Measurements from ENCODE around the gene MTPN.

Gene MTPN

GRCh38 chr7:135981958-135982646 lies 4.9 kb upstream of the MTPN start:
- DNase-seq (ENCODE audit: low spot score) = no peak

- no peak for DNase-seq (ENCODE audit: low spot score)
Measured at GRCh38 chr7:135980665-135981180, 3.6 kb upstream of the MTPN start.

- DNase-seq (ENCODE audit: low spot score) = no peak
Measured at GRCh38 chr7:135980012-135980551, 2.9 kb upstream of the MTPN start.

GRCh38 chr7:135979471-135980011 lies 2.4 kb upstream of the MTPN start:
- no peak for DNase-seq (ENCODE audit: low spot score)

GRCh38 chr7:135978624-135979023 lies 1.5 kb upstream of the MTPN start:
- DNase-seq (ENCODE audit: low spot score) = no peak

GRCh38 chr7:135977742-135978066 lies 545 bp upstream of the MTPN start:
- no peak for DNase-seq (ENCODE audit: low spot score)

GRCh38 chr7:135976312-135977006 lies 700 bp downstream of the MTPN start:
- DNase-seq (ENCODE audit: low spot score) = peak; percentile 21

GRCh38 chr7:135975166-135975565 lies 2.0 kb downstream of the MTPN start:
- no peak for DNase-seq (ENCODE audit: low spot score)

GRCh38 chr7:135974667-135975066 lies 2.5 kb downstream of the MTPN start:
- DNase-seq (ENCODE audit: low spot score) = no peak

GRCh38 chr7:135971366-135971725 lies 5.8 kb downstream of the MTPN start:
- DNase-seq (ENCODE audit: low spot score) = no peak

- DNase-seq (ENCODE audit: low spot score) = no peak
Measured at GRCh38 chr7:135970682-135971365, 6.3 kb downstream of the MTPN start.

- DNase-seq (ENCODE audit: low spot score) = no peak
Measured at GRCh38 chr7:135970045-135970444, 7.1 kb downstream of the MTPN start.

- DNase-seq (ENCODE audit: low spot score) = no peak
Measured at GRCh38 chr7:135966341-135967043, 10.7 kb downstream of the MTPN start.

- no peak for DNase-seq (ENCODE audit: low spot score)
Measured at GRCh38 chr7:135965602-135966001, 11.6 kb downstream of the MTPN start.

- no peak for DNase-seq (ENCODE audit: low spot score)
Measured at GRCh38 chr7:135964791-135965190, 12.4 kb downstream of the MTPN start.

GRCh38 chr7:135964274-135964673 lies 12.9 kb downstream of the MTPN start:
- DNase-seq (ENCODE audit: low spot score) = no peak

- no peak for DNase-seq (ENCODE audit: low spot score)
Measured at GRCh38 chr7:135962802-135963201, 14.4 kb downstream of the MTPN start.

- DNase-seq (ENCODE audit: low spot score) = no peak
Measured at GRCh38 chr7:135960709-135961451, 16.3 kb downstream of the MTPN start.

GRCh38 chr7:135959646-135960363 lies 17.4 kb downstream of the MTPN start:
- no peak for DNase-seq (ENCODE audit: low spot score)

- DNase-seq (ENCODE audit: low spot score) = no peak
Measured at GRCh38 chr7:135958173-135958572, 19.0 kb downstream of the MTPN start.

- no peak for DNase-seq (ENCODE audit: low spot score)
Measured at GRCh38 chr7:135957627-135958026, 19.5 kb downstream of the MTPN start.

All from SW480 (cell line).